ENCODE measurements around the gene LILRA2.
"Not testable (repeated sequence)": the region's sequence is repeated elsewhere in the genome, so short reads cannot be mapped to it uniquely, and the experiment has no call there.

The LILRA2 gene

GRCh38 chr19:54554006-54554405 is 19.6 kb upstream of the LILRA2 start:
- H3K27me3 Mint-ChIP-seq, result peaks cover 23% of the 10 kb centered on the region
- no peak for DNase-seq
- H3K27ac Mint-ChIP-seq, result no peak overlapping the region

GRCh38 chr19:54554896-54555295 is 18.7 kb upstream of the LILRA2 start:
- Mint-ChIP-seq H3K4me3 (no peak overlapping the region), H3K9me3 (peaks cover 5% of the 10 kb centered on the region), H3K36me3 (ENCODE audit: low read depth) (no peaks in the 10 kb centered on the region), H3K4me1 (peaks cover 6% of the 10 kb centered on the region), H3K27me3 (peaks cover 22% of the 10 kb centered on the region), H3K27ac (no peak overlapping the region)
- ATAC-seq (no peak), DNase-seq (no peak)

More at GRCh38 chr19:54554006-54554405, 19.6 kb upstream of the LILRA2 start:
- H3K36me3 Mint-ChIP-seq (ENCODE audit: low read depth), result no peaks in the 10 kb centered on the region
- peaks cover 5% of the 10 kb centered on the region for H3K9me3 Mint-ChIP-seq
- ATAC-seq, result no peak
- H3K4me1 Mint-ChIP-seq, result peaks cover 6% of the 10 kb centered on the region
- H3K4me3 Mint-ChIP-seq, result no peak overlapping the region

GRCh38 chr19:54556194-54556593 is 17.4 kb upstream of the LILRA2 start:
- H3K9me3 Mint-ChIP-seq, result peaks cover 5% of the 10 kb centered on the region

GRCh38 chr19:54558339-54558738 is 15.3 kb upstream of the LILRA2 start:
- Mint-ChIP-seq H3K27me3 (peaks cover 13% of the 10 kb centered on the region), H3K4me3 (no peak overlapping the region), H3K9me3 (no peaks in the 10 kb centered on the region), H3K4me1 (no peaks in the 10 kb centered on the region), H3K36me3 (ENCODE audit: low read depth) (no peaks in the 10 kb centered on the region), H3K27ac (no peak overlapping the region)
- DNase-seq (no peak), ATAC-seq (no peak)

More at GRCh38 chr19:54556194-54556593, 17.4 kb upstream of the LILRA2 start:
- no peak overlapping the region for H3K4me3 Mint-ChIP-seq
- H3K36me3 Mint-ChIP-seq (ENCODE audit: low read depth), result no peaks in the 10 kb centered on the region
- no peak for ATAC-seq
- H3K27me3 Mint-ChIP-seq, result peaks cover 21% of the 10 kb centered on the region
- no peak for DNase-seq
- no peak overlapping the region for H3K27ac Mint-ChIP-seq
- peaks cover 2% of the 10 kb centered on the region for H3K4me1 Mint-ChIP-seq

- Mint-ChIP-seq H3K9me3 (no peaks in the 10 kb centered on the region), H3K4me3 (no peak overlapping the region), H3K4me1 (no peaks in the 10 kb centered on the region), H3K27ac (no peak overlapping the region), H3K27me3 (peaks cover 12% of the 10 kb centered on the region), H3K36me3 (ENCODE audit: low read depth) (no peaks in the 10 kb centered on the region)
- ATAC-seq, result no peak
- no peak for DNase-seq
Measured at GRCh38 chr19:54560881-54561385, 12.7 kb upstream of the LILRA2 start.

- Mint-ChIP-seq H3K36me3 (ENCODE audit: low read depth) (no peaks in the 10 kb centered on the region), H3K4me3 (no peak overlapping the region), H3K4me1 (no peaks in the 10 kb centered on the region), H3K9me3 (no peaks in the 10 kb centered on the region), H3K27ac (no peak overlapping the region), H3K27me3 (peaks cover 12% of the 10 kb centered on the region)
- DNase-seq (no peak), ATAC-seq (no peak)
Measured at GRCh38 chr19:54561840-54562239, 11.8 kb upstream of the LILRA2 start.

GRCh38 chr19:54563206-54563605 is 10.4 kb upstream of the LILRA2 start:
- H3K27ac Mint-ChIP-seq; H3K4me1 Mint-ChIP-seq; H3K36me3 Mint-ChIP-seq (ENCODE audit: low read depth); ATAC-seq; H3K4me3 Mint-ChIP-seq; DNase-seq; H3K9me3 Mint-ChIP-seq: not testable (repeated sequence)
- peaks cover 14% of the 10 kb centered on the region for H3K27me3 Mint-ChIP-seq

GRCh38 chr19:54570316-54570715 is 3.3 kb upstream of the LILRA2 start:
- no peak for DNase-seq
- H3K27ac Mint-ChIP-seq, result no peak overlapping the region
- H3K36me3 Mint-ChIP-seq (ENCODE audit: low read depth), result no peaks in the 10 kb centered on the region
- H3K27me3 Mint-ChIP-seq, result peaks cover 33% of the 10 kb centered on the region
- H3K9me3 Mint-ChIP-seq, result no peaks in the 10 kb centered on the region
- H3K4me1 Mint-ChIP-seq, result peaks cover 9% of the 10 kb centered on the region
- no peak overlapping the region for H3K4me3 Mint-ChIP-seq
- no peak for ATAC-seq

GRCh38 chr19:54571715-54572615 is 1.6 kb upstream of the LILRA2 start:
- not testable (repeated sequence) for H3K9me3 Mint-ChIP-seq; ATAC-seq; DNase-seq; H3K4me1 Mint-ChIP-seq; H3K4me3 Mint-ChIP-seq; H3K27ac Mint-ChIP-seq; H3K36me3 Mint-ChIP-seq (ENCODE audit: low read depth)
- H3K27me3 Mint-ChIP-seq, result peaks cover 31% of the 10 kb centered on the region

- H3K4me1 Mint-ChIP-seq, result peaks cover 9% of the 10 kb centered on the region
- H3K36me3 Mint-ChIP-seq (ENCODE audit: low read depth), result no peaks in the 10 kb centered on the region
- no peak for DNase-seq
- no peaks in the 10 kb centered on the region for H3K9me3 Mint-ChIP-seq
- no peak for ATAC-seq
- H3K27ac Mint-ChIP-seq, result no peak overlapping the region
- peaks cover 29% of the 10 kb centered on the region for H3K27me3 Mint-ChIP-seq
- no peak overlapping the region for H3K4me3 Mint-ChIP-seq
Measured at GRCh38 chr19:54572696-54573311, 786 bp upstream of the LILRA2 start.

GRCh38 chr19:54574051-54574450 is 461 bp downstream of the LILRA2 start:
- Mint-ChIP-seq H3K36me3 (ENCODE audit: low read depth) (no peaks in the 10 kb centered on the region), H3K9me3 (no peaks in the 10 kb centered on the region), H3K4me1 (peaks cover 9% of the 10 kb centered on the region), H3K27ac (no peak overlapping the region), H3K4me3 (no peak overlapping the region), H3K27me3 (peaks cover 29% of the 10 kb centered on the region)
- no peak for DNase-seq
- ATAC-seq, result no peak

- H3K27me3 Mint-ChIP-seq, result peaks cover 29% of the 10 kb centered on the region
- no peaks in the 10 kb centered on the region for H3K9me3 Mint-ChIP-seq
- ATAC-seq (no peak), DNase-seq (no peak)
- no peaks in the 10 kb centered on the region for H3K36me3 Mint-ChIP-seq (ENCODE audit: low read depth)
- no peak overlapping the region for H3K4me3 Mint-ChIP-seq
- H3K27ac Mint-ChIP-seq, result no peak overlapping the region
- peaks cover 9% of the 10 kb centered on the region for H3K4me1 Mint-ChIP-seq
Measured at GRCh38 chr19:54574527-54575056, 1.0 kb downstream of the LILRA2 start.

- H3K9me3 Mint-ChIP-seq; H3K36me3 Mint-ChIP-seq (ENCODE audit: low read depth); H3K27ac Mint-ChIP-seq; DNase-seq; H3K4me1 Mint-ChIP-seq; H3K4me3 Mint-ChIP-seq; ATAC-seq: not testable (repeated sequence)
- H3K27me3 Mint-ChIP-seq, result peaks cover 29% of the 10 kb centered on the region
Measured at GRCh38 chr19:54575205-54575604, 1.6 kb downstream of the LILRA2 start.

- ATAC-seq, result no peak
- Mint-ChIP-seq H3K4me1 (peaks cover 9% of the 10 kb centered on the region), H3K4me3 (no peak overlapping the region), H3K36me3 (ENCODE audit: low read depth) (no peaks in the 10 kb centered on the region), H3K27ac (no peak overlapping the region), H3K9me3 (no peaks in the 10 kb centered on the region), H3K27me3 (peaks cover 22% of the 10 kb centered on the region)
- DNase-seq, result no peak
Measured at GRCh38 chr19:54576411-54576976, 2.9 kb downstream of the LILRA2 start.

Data from activated naive CD8-positive, alpha-beta T cell treated with anti-CD3 and anti-CD28 coated beads, Interleukin-2, amount 50 U/mL, for 24 hours (primary cell).